Activated CD4-positive, alpha-beta T cell treated with anti-CD3 and anti-CD28 coated beads for 1 hour (primary cell): ENCODE data around the gene GJD4.

ENCODE experiments used
- DNase-seq: peaks from one replicate; pipeline ENCODE4 v3.0.0-alpha.2; 2020

The GJD4 gene

DNA sequence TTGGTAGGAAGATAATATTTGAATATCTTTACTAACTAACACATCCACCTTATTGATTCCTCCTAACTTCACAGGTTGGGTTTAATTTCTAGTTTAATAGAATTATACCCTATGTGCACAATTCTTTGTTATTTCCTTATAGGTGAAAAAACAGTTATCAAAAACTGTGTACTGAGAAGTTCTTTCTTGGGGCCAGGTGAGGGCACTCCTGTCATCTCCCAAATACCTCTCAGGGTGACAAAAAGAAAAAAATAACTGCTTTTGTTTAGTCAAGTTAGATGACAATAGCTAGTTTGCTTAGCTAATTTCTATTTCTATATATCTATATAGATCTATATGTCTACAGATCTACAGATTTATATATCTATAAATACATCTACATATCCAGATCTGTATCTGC, 26.9 kb downstream of the GJD4 start:
- DNase-seq = no peak

DNA sequence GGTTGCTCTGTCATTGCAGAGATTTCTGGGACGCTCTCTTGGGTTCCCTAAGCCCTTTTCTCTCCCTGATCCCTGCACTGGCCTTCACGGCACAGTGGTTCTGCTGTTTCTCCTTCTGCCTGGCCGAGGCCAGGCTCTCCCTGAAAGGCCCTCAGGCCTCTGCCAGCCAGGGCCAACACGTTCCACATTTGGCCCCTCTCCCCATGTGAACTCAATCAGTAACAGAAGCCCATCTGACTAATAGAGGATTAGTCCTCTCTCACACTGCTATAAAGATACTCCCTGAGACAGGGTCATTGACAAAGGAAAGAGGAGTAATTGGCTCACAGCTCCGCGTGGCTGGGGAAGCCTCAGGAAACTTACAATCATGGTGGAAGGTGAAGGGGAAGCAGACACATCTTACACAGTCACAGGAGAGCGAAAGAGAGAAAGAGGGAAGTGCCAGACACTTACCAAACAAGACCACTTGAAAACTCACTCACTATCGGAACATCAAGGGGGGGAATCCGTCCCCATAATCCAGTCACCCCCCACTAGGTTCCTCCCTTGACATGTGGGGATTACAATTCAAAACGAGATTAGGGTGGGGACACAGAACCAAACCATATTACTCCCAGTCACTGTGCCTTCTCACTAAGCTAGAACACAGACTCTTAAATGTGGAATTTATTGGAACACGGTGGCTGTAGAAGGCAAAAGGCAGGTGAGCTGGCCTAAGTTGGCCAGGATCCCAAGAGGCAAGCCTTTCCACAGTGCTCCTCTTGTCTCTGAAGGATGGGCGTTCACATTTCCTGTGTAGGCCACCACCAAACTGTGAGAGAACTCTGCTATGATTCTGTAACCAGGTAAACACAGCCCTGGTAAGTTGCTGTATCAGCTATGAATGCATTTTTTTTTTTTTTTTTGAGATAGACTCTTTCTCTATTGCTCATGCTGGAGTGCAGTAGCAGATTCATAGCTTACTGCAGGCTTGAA, 28.2 kb downstream of the GJD4 start:
- no peak for DNase-seq

DNA sequence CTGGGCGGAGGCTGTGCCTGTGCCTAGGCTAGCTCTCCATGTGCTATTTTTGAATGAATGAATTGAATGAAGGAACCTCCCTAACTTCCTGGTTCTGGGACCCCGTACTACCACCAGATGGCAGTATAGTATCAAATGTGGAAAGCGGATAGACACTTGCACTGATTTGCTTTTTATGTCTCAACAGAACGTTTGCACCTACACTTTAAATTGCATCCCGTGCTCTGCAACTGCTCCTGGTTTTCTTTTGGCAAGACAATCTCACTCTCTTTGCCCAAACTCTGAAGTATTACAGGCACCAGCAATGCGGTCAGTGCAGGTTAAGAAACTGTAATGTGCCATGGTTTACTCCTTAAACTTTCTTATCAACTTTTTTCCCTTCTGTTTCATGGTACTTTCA, 30.4 kb downstream of the GJD4 start:
- DNase-seq = no peak

GRCh38 chr10:35636956-35637355, 31.8 kb downstream of the GJD4 start:
- no peak for DNase-seq

DNA sequence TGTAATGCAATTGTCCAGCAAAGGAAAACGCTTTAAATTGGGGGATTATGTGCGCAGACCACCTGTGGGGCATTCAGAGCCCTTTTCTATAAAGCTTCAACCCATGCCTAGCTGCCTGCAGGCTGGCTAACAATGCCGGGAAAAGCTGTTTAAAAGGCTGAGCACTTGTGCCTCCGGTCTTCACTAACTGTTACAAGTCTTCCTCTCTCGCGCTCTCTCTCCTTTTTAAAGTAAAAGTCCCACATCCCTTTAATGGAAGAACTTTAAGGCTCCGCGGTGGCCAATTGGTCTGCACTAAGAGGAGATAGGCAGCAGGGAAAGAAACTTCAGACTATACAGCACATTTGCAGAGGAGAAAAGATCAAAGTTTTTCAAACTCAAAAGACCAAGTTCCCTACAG, 32.3 kb downstream of the GJD4 start:
- DNase-seq = no peak

- no peak for DNase-seq
Observed at GRCh38 chr10:35638101-35638500, 33.0 kb downstream of the GJD4 start.

DNA sequence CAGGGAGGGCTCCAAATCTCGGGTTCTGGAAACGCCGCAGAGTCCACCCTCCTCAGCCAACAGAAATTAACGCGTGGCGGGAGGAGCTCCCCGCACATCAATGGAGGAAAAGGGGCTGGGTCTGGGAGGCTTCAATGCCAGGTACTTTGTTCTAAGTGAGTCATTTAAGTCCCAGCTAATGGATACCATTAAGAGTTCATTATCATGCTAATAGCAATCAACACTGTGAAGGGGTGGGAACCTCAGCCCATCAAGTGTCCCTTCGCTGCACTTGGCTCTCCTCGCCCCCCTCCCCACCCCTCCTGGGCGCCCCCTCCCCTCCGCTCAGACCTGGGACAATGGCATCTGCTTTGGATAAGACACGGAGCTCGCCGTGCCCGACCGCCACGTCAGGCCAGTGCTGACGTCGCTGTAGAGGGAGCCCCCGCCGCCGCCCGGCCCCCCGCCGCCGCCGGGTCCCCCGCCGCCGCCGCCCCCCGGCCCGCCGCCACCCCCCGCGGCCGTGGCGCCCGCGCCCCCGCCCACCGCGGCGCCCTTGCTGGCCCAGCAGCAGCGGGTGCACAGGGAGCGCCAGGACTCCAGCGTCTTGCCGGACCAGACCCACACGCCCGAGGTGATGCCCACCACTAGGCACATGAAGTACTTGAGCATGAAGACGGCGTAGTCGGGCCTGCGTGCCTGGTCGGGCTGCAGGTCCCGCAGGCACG, 34.0 kb downstream of the GJD4 start:
- DNase-seq = no peak

GRCh38 chr10:35639728-35640401, 34.7 kb downstream of the GJD4 start:
- DNase-seq = no peak

- no peak for DNase-seq
Observed at GRCh38 chr10:35640474-35640873, 35.3 kb downstream of the GJD4 start.

DNA sequence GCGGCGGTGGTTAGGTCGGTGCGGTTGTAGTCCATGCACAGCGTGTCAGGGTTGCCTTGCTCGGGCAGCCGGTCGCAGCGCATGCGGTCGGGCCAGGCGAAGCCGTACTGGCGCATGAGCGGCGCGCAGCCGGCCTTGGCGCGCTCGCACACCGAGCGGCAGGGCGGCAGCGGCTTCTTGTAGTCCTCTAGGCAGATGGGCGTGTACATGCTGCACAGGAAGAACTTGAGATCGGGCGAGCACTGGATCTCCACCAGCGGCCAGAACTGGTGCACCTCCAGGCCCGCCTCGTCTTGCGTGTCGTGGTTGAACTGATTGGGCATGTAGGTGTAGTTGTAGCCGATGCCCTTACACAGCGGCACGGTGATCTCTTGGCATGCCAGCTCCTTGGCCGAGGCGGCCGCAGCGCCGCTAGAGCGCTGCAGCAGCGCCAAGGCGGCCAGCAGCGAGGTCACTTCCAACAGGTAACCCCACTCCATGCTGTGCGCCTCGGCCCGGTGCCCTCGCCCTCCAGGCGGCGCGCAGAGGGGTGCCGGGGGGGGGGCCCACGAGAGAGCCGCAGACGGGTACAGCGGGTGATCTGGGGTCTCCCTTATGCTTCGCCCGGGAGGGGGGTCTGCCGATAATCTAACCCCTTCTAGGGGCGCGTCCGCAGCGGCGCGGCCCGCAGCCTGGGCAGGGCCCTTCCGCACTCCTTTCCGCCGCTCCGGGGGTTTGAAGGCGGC, 36.0 kb downstream of the GJD4 start:
- no peak for DNase-seq

DNA sequence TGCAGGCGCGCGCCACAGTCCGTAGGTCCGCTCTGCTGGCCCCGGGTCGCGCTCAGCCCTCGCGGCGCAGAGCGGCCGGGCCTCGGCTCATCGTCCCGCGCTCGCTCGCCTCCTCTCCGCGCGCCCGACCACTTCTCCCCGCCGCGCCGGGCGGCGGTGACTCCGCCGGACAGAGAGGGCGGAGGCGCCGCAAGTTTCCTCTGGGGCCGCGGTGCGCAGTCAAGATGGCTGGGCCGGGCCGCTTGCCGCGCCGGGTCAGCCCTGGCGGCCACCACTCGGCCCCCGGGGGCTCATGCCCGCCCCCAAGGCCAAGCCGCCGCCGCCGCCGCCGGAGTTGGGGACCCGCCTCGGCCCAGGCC, 36.5 kb downstream of the GJD4 start:
- DNase-seq = no peak

- DNase-seq = peak; percentile 48
Observed at GRCh38 chr10:35642035-35642792, 37.1 kb downstream of the GJD4 start, which contains the start of gene FZD8. TSS of gene FZD8 (minus strand) at chr10:35642296. CDS start at chr10:35641429, 867 bp downstream.

DNA sequence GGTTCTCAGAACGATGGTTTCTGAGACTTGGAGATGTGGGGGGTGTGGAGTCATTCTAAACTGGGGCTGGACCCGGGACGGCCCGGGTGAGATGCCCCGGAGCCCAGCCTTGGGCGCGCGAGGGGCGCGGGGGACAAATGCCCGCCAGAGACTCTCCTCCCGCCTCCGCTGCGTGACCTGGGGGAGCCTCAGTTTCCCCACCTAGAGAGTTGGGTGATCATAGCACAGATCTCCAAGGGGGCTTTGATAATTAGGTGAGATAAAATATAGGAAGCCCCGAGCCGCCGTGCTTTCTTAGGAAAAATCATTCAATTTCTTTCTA, 37.6 kb downstream of the GJD4 start:
- DNase-seq = no peak

GRCh38 chr10:35643151-35644049, 38.3 kb downstream of the GJD4 start:
- DNase-seq = no peak

- DNase-seq = no peak
Observed at GRCh38 chr10:35644050-35644950, 39.2 kb downstream of the GJD4 start.

DNA sequence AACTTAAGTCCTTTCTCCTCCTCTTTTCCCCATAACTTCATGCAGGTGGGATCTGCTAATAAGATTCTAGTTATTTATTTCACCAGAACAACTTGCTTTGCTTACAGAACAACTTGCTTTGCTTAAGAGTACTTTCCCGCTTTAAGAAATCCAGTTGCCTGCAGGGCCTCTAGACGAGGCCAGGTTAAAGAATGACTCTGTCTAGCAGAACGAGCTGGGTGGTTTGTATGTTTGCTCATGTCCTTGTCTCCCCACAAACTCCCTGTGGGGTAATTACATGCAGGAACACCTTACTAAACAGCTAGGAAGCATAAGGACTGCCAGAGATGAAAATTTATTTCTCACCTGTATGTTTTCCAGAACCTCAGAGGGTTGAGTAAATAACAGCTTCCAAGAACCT, 45.8 kb downstream of the GJD4 start:
- DNase-seq = no peak

DNA sequence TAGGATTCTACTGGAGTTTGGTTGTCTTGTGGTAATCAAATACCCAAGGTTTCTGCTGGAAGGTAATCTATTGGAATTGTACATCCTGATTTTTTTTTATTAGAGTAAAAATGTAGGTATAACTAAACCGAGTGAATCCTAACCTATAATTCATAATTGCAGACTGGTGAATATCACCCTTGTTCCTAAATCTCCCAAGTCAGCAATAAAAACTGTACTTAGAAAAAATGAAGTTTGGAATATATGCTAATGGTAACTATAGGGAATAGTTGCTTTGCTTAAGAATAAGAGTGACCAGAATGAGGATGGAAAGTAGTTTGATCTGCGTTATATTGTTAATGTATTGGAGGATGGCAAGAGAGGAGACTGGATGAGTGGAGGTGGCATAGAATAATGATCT, 47.7 kb downstream of the GJD4 start:
- no peak for DNase-seq

DNA sequence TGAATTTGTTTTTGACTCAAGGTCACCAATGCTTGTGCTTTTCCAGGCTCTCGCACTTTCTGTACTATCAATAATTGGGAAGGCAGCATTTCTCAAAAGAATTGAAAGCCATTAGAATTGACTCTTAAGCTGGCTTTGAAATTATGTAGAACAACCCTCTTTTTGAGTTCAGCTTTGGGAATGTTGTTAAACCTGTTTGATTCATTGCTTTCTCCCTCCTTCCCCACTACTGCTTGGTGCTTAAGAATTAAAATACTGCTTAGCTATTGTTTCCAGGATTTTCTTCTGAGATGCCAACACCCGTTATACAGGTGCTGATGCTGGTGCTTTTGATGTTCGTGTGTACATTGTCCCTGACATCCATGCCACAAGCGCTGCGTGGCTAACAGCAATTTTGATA, 52.5 kb downstream of the GJD4 start:
- no peak for DNase-seq
